ENCODE results near the gene POTEB2. TPM values are rescaled to one million over a fixed set of nuclear protein-coding genes. Genes with fewer than 3 reads are reported as not detected.
"Not testable (repeated sequence)": the region's sequence is repeated elsewhere in the genome, so short reads cannot be mapped to it uniquely, and the experiment has no call there.

POTEB2 gene
- total RNA-seq = not detected

DNA sequence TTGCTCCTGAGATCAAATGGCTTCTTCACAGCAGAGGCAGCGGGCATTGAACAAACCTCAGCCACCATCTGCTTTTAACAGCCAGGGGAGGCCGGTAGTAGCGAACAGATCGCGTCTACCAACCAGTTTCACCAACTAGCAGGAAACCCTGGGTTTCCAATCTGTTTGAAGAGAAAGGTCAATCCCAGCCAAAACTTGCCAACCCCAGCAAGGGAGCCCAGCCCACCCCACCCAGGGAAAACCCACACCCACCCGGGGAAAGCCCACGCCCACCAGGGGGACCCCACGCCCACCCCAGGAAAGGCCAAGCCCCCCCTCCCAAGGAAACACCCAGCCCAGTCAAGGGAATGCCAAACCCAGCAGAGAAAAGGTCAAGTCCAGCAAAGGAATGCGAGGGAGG, at the start of gene POTEB2:
Gene POTEB2, minus strand, starts transcription at position 101 of the 400 bp plus-strand sequence. Its CDS starts 33 bp downstream, at position 68.
- H3K9me3 Mint-ChIP-seq; H3K4me3 Mint-ChIP-seq; H3K36me3 Mint-ChIP-seq; H3K4me1 Mint-ChIP-seq (ENCODE audit: low read depth); H3K27me3 Mint-ChIP-seq; POLR2A ChIA-PET; CTCF ChIA-PET; DNase-seq; intact Hi-C loops (cut with micrococcal nuclease); H3K27ac Mint-ChIP-seq: not testable (repeated sequence)

DNA sequence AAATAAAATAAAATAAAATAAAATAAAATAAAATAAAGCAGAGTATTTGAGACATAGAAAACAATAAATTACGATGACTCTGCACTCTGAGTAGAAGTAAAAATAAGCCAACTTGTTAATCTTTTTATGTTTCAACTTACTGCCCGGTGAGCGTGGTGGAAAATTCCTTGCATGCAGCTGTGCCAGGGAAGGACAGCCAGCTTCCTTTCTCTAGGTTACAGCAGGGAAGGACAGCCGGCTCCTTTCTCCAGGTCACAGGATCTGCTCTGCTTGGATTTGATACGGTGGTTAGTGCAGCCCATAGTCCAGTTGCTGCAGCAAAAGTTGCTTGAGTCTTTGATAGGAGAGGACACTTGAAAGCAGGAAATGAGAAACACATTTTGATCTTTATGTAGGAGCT, 13.8 kb upstream of the POTEB2 start:
- not testable (repeated sequence) for H3K9me3 Mint-ChIP-seq

DNA sequence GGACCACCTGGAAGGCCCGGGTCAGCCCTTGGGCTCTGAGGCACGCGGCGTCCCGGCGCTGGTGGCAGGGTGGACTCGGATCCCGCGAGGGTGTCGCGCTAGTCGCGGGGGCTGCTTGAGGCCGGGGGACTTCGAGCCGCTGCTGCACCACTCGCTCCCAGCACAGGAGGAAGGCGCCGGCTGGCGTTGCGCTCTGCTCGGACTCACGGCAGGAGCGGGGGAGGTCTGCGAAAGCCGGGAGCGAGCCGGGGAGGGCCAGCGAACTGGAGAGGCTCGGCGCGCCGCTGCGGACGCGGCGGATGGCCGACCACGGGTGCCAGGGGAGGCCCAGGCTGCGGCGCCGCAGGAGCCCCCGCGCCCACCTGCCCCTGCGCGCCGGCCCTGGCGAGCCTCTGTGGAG, 12.3 kb upstream of the POTEB2 start:
- H3K27ac Mint-ChIP-seq; H3K36me3 Mint-ChIP-seq; H3K27me3 Mint-ChIP-seq; intact Hi-C loops (cut with micrococcal nuclease); H3K4me1 Mint-ChIP-seq (ENCODE audit: low read depth); H3K9me3 Mint-ChIP-seq; H3K4me3 Mint-ChIP-seq; POLR2A ChIA-PET; CTCF ChIA-PET; DNase-seq: not testable (repeated sequence)

More for the DNA sequence above, 13.8 kb upstream of the POTEB2 start:
- intact Hi-C loops (cut with micrococcal nuclease); H3K4me3 Mint-ChIP-seq; POLR2A ChIA-PET; H3K27ac Mint-ChIP-seq; H3K4me1 Mint-ChIP-seq (ENCODE audit: low read depth); H3K27me3 Mint-ChIP-seq; CTCF ChIA-PET; DNase-seq; H3K36me3 Mint-ChIP-seq: not testable (repeated sequence)

DNA sequence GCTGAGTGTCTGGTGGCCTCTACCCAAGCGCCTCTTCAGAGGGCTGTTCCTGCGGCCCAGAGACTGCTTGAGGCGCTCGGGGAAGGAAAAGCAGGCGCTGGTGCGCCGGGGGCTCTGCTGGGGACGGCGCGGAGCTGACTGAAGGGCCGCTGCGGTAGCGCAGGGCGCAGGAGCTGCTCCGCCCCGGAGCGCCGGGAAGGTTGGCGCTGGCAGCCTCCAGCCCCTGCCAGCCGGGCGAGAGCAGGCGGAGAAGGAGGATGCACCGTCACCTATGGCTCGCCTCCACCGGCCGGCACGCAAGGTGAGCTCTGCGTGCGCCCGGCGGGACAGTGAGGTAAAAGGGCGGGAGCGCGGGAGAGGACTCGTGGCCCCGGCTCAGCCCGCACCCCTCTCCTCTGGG, 11.7 kb upstream of the POTEB2 start:
- H3K27me3 Mint-ChIP-seq; H3K4me3 Mint-ChIP-seq; H3K4me1 Mint-ChIP-seq (ENCODE audit: low read depth); DNase-seq; intact Hi-C loops (cut with micrococcal nuclease); CTCF ChIA-PET; H3K36me3 Mint-ChIP-seq; H3K9me3 Mint-ChIP-seq; POLR2A ChIA-PET; H3K27ac Mint-ChIP-seq: not testable (repeated sequence)

Small RNAs within 50 kb of the gene (microRNA-seq; reads per million reads assigned to microRNA genes)
- not detected for gene MIR3118-2 (ENCODE audit: borderline microRNAs expressed, borderline number of aligned reads, borderline replicate concordance)

Measured in activated CD4-positive, alpha-beta memory T cell treated with anti-CD3 and anti-CD28 coated beads for 36 hours (primary cell).